NCI-H2029 (cell line): ENCODE results near the gene ZNG1B.
"Not testable (repeated sequence)": the region's sequence is repeated elsewhere in the genome, so short reads cannot be mapped to it uniquely, and the experiment has no call there.

Source experiments
- DNase-seq: peaks from one replicate; lab custom pipeline; 2025; lab: John Stamatoyannopoulos, UW

The ZNG1B gene

GRCh38 chr2:113437508-113438465, at the start of gene ZNG1B:
Gene ZNG1B (plus strand): TSS chr2:113437691. CDS start chr2:113437869, 178 bp downstream.
- not testable (repeated sequence) for DNase-seq

GRCh38 chr2:113390124-113390849, 47.2 kb upstream of the ZNG1B start:
- no peak for DNase-seq

GRCh38 chr2:113391073-113391472, 46.4 kb upstream of the ZNG1B start:
- DNase-seq: no peak

GRCh38 chr2:113406114-113406513, 31.4 kb upstream of the ZNG1B start:
- no peak for DNase-seq

GRCh38 chr2:113407446-113408099, 29.9 kb upstream of the ZNG1B start:
- DNase-seq: no peak

GRCh38 chr2:113411725-113412352, 25.7 kb upstream of the ZNG1B start:
- DNase-seq: not testable (repeated sequence)

- not testable (repeated sequence) for DNase-seq
Measured at GRCh38 chr2:113412774-113413173, 24.7 kb upstream of the ZNG1B start.

GRCh38 chr2:113431773-113432172, 5.7 kb upstream of the ZNG1B start:
- not testable (repeated sequence) for DNase-seq

- not testable (repeated sequence) for DNase-seq
Measured at GRCh38 chr2:113433468-113433867, 4.0 kb upstream of the ZNG1B start.

- DNase-seq: not testable (repeated sequence)
Measured at GRCh38 chr2:113465770-113466169, 28.3 kb downstream of the ZNG1B start.

- DNase-seq: not testable (repeated sequence)
Measured at GRCh38 chr2:113476688-113477368, 39.3 kb downstream of the ZNG1B start.

- DNase-seq: not testable (repeated sequence)
Measured at GRCh38 chr2:113496527-113496926, 59.0 kb downstream of the ZNG1B start.

GRCh38 chr2:113498365-113498764, 60.9 kb downstream of the ZNG1B start, which contains the start of gene FOXD4L1:
Gene FOXD4L1 (plus strand): TSS chr2:113498665. CDS start chr2:113499257, 592 bp downstream.
- not testable (repeated sequence) for DNase-seq

- DNase-seq: not testable (repeated sequence)
Measured at GRCh38 chr2:113499019-113499885, 61.8 kb downstream of the ZNG1B start.

- not testable (repeated sequence) for DNase-seq
Measured at GRCh38 chr2:113499886-113500722, 62.6 kb downstream of the ZNG1B start.

GRCh38 chr2:113500723-113501038, 63.2 kb downstream of the ZNG1B start:
- DNase-seq: not testable (repeated sequence)

GRCh38 chr2:113502216-113503093, 65.0 kb downstream of the ZNG1B start:
- DNase-seq: not testable (repeated sequence)
